ENCODE measurements around the gene HSD17B7.
"Not testable (repeated sequence)": the region's sequence is repeated elsewhere in the genome, so short reads cannot be mapped to it uniquely, and the experiment has no call there.

HSD17B7 gene, protein sequence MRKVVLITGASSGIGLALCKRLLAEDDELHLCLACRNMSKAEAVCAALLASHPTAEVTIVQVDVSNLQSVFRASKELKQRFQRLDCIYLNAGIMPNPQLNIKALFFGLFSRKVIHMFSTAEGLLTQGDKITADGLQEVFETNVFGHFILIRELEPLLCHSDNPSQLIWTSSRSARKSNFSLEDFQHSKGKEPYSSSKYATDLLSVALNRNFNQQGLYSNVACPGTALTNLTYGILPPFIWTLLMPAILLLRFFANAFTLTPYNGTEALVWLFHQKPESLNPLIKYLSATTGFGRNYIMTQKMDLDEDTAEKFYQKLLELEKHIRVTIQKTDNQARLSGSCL

GRCh38 chr1:162790303-162790984, at the start of gene HSD17B7:
HSD17B7 (plus strand) TSS chr1:162790702; CDS start chr1:162790801, 99 bp downstream.
- DNase-seq: peak; percentile 87

- DNase-seq: no peak
These were observed 49.7 kb upstream of the HSD17B7 start for GRCh38 chr1:162740755-162741154.

- DNase-seq: no peak
These were observed 48.9 kb upstream of the HSD17B7 start for GRCh38 chr1:162741574-162741973.

GRCh38 chr1:162746264-162746942, 44.1 kb upstream of the HSD17B7 start:
- DNase-seq: not testable (repeated sequence)

DNA sequence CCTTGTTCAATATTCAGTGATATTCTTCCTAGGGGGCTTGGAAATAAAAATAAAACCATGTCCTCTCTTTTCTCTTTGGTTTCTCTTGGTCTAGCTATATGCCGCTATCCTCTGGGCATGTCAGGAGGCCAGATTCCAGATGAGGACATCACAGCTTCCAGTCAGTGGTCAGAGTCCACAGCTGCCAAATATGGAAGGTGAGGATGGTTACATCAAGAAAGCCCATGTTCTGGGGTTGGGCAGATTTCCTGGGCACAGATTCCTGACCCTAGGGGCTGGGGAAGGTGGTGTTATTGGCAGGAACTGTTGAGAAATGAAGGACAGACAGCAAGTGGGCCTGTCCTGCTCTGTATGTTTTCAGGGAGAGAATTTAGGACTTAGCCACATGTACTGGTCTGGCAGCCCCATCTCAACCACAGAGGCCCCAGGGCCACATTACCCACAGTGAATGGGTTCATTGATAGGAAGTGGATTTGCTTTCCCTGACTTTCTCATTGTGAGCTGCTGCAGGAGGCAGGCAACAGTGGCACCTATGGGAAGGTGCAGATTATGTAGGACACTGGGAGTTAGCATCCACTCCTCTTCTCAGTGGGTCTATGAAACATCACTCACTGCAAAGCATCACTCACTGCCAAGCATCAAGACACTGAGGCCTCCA, 37.4 kb upstream of the HSD17B7 start:
- DNase-seq: no peak

GRCh38 chr1:162753998-162754585, 36.4 kb upstream of the HSD17B7 start:
- DNase-seq: no peak

DNA sequence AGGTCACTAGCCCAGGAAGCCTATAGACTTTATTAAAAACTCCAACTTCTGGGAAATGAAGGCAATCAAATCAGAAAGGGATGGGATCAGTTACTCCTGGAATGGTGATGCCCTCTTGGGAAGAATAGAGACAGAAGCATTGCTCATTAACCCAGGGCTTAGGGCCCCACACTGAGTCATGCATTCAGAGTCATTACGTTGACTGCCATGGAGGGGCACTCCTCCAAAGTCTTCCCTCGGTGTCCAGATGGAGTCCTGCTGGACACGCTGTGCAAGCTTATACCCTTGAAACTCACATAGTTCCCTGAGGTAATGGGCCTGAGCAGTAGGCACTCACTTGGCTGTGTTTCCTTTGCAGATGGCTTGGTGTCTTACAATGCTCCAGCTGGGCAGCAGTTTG, 35.2 kb upstream of the HSD17B7 start:
- DNase-seq: no peak

- DNase-seq: no peak
These were observed 34.0 kb upstream of the HSD17B7 start for GRCh38 chr1:162756523-162756922.

- DNase-seq: no peak
These were observed 33.0 kb upstream of the HSD17B7 start for GRCh38 chr1:162757476-162757875.

- DNase-seq: no peak
These were observed 24.7 kb upstream of the HSD17B7 start for GRCh38 chr1:162765788-162766187.

DNA sequence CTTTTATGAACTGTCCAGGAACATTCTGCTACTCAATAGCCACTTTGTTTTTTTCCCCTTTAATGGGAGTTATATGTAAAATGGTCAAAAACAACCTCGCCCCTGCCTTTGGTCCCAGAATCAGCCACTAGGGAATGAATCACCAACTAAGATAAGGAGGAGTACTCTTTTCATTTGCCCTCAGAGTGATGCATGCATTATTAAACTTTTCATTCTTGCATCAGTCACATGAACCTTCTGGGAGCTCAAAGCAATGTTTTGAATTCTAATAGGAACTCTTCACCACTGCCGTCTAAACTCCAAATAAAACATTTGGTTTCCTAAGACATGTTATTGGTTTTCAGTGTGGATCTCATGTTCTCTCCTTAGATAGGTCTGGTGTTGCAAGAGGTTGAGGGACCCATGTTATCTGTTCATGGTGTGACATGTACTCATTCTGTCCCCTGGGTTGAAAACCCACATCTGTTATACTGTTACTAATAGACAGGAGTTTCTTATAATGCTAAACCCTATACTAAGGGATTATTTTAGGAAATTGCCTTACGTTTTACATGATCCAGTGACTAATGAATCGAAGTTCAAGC, 17.8 kb upstream of the HSD17B7 start:
- no peak for DNase-seq

DNA sequence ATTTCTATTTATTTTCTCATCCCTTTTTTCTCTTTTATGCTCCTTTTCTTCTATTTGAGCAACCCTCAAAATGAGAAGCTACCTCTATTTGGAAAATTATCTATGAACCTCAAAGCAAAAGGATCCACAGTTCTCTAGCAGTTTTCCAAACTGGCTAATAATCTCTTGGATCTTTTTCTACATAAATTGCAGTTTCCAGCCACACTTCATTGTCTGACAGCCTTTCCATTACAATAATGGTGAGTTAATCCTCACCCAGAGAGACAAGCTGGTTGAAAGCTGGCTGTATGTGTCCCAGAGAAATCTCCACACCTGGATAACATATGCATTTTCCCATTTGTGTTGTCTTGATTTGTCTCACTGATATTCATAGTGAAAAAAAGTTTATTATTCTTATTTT, 16.5 kb upstream of the HSD17B7 start:
- DNase-seq: no peak

- DNase-seq: no peak
These were observed 11.5 kb upstream of the HSD17B7 start for GRCh38 chr1:162779043-162779442.

- no peak for DNase-seq
These were observed 7.8 kb upstream of the HSD17B7 start for GRCh38 chr1:162782671-162783070.

DNA sequence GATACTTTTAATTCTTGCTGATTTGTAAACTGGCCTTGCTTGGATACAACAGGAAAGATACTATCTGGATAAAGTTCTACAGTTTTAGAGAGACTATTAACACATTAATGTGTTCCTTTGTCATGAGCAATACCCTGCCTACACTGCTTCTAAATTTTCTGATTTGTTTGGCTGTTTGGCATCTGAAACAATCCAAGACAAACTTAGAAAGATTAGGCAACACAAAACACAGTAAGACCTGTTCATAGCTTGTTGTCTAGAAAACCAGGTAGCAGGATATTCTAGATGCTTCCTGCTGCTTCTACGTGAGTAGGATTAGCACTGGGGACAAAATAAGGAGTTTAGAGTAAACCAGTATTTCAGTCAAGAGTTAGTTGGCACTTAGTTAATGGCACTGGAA, 5.6 kb upstream of the HSD17B7 start:
- DNase-seq: not testable (repeated sequence)

DNA sequence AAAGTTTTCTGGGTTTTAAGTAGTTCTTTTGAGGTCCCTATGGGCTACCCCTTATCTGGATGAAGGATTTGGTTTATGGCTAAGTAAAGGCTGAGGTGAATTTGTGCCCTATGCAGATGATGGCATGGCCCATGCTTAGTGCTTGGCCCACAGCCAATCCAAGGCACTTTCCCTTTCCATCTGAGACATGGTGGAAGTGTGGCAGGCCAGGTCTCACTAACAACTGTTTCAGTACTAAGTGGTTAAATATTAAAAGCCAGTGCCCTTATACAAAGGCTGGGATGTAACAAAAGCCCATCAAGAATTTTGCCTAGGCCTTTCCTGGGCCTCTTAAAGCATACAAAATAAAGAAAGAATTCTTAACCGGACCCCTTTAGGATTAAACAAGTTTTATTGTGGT, 1.7 kb upstream of the HSD17B7 start:
- DNase-seq: not testable (repeated sequence)

GRCh38 chr1:162790985-162791357, 469 bp downstream of the HSD17B7 start:
- DNase-seq: peak; percentile 31

DNA sequence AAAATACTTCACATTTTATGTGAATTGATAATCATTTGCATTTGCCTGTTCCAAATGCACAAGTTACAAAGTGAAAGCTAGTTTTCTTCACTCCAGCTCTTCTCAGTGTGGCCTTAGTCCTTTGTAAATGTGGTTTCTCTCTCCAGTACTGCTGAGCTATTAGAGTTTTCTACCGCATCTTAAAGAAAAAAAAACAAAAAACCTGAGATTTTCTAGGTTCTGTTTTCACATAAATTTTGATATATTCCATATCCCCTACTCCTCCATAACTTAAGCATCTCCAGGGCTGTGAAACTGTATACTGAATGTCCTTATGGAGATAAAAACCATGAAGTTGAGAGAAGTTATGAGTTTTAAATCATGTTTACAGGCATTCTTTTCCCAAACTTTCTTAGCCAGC, 3.8 kb downstream of the HSD17B7 start:
- DNase-seq: not testable (repeated sequence)

DNA sequence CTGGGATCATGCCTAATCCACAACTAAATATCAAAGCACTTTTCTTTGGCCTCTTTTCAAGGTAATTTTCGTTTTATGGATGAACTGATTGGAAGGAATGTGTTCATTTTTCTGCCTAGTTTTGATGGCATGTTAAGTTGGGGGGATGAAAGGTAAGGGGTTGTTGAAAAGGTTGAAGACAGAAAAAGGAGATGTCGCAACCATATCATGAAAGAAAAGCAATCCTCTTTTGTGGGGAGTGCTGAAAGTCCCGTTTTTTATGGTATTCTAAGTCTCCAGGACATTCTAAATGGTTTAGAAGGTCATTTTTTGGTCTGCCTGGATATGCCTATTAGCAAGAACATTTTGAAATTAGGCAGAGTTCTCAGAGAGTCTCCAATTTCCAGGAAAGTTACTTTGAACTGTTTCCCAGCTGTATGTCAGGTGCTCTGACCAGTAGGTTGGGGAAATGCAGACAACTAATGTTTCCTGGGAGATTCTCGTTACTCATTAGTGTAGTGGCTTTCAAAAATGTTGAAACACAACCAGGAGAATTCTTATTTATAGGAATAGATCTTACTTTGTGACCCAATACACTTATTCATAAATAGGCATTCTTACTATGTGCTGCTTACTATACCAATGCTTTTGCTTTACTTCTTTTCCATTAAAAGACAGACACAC, 6.2 kb downstream of the HSD17B7 start:
- not testable (repeated sequence) for DNase-seq

DNA sequence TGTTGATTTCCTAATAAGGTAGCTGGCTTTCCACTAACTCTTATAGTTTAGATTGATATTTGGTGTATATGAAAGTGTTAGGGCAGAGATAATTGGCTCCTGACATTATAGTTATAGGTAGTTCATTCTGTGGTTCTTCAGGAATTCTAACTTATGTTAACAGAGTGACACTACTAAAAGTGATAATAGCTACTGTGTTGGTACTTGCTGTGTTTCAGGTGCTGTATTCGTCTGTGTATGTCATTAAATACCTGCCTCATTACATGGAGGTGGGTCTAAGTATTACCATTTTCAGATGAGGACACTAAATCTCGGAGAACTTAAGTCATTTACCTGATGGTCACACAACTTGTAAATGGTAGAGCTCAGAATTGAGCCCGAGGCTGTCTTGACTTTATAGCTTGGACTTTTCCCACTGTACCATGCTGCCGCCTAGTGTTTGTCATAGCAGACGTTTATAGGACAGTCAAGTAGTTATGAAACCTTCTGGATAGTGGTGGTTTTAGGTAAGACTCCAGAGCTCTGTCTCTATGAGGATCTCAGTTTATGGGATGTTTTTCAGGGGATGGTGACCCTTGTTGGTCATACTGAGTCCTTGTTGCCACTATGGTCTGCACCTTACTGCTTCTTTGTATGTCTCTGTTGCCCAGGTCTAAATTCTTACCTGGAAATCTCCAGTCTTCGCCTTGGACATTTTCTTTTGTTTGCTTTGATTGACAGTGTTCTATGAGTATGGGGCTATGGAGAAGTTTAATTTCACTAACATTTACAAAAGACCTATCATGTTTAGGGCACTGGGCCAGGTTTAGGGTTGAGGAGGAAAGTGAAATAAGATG, 9.7 kb downstream of the HSD17B7 start:
- DNase-seq: peak; percentile 59

DNA sequence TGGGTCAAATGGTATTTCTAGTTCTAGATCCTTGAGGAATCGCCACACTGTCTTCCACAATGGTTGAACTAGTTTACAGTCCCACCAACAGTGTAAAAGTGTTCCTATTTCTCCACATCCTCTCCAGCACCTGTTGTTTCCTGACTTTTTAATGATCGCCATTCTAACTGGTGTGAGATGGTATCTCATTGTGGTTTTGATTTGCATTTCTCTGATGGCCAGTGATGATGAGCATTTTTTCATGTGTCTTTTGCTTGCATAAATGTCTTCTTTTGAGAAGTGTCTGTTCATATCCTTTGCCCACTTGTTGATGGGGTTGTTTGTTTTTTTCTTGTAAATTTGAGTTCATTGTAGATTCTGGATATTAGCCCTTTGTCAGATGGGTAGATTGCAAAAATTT, 17.0 kb downstream of the HSD17B7 start:
- DNase-seq: not testable (repeated sequence)

Measured in hematopoietic multipotent progenitor cell treated with erythropoietin and hydrocortisone succinate and interleukin-3 and kit ligand, for 4 days (in vitro differentiated cells).